CD4-positive, alpha-beta T cell treated with Interleukin-4 for 4 hours (primary cell): ENCODE data around the gene LEKR1.

ENCODE experiments used
- DNase-seq: peaks from one replicate; pipeline ENCODE4 v3.0.0-alpha.2; 2020

LEKR1 gene

GRCh38 chr3:157086060-157086750, 260.1 kb downstream of the LEKR1 start:
- DNase-seq: no peak

GRCh38 chr3:157086775-157087174, 260.6 kb downstream of the LEKR1 start:
- DNase-seq: no peak

GRCh38 chr3:157087373-157087772, 261.2 kb downstream of the LEKR1 start:
- DNase-seq: no peak

- DNase-seq: no peak
Observed at GRCh38 chr3:157087780-157088600, 261.8 kb downstream of the LEKR1 start.

- peak; percentile 95 for DNase-seq
Observed at GRCh38 chr3:157088601-157089454, 262.7 kb downstream of the LEKR1 start.

- DNase-seq: peak; percentile 32
Observed at GRCh38 chr3:157089455-157090221, 263.5 kb downstream of the LEKR1 start.

GRCh38 chr3:157091083-157091833, 265.1 kb downstream of the LEKR1 start:
- DNase-seq: no peak

GRCh38 chr3:157092230-157092629, 266.1 kb downstream of the LEKR1 start:
- DNase-seq: no peak

- DNase-seq: no peak
Observed at GRCh38 chr3:157093096-157093495, 266.9 kb downstream of the LEKR1 start.

GRCh38 chr3:157094301-157094700, 268.1 kb downstream of the LEKR1 start:
- DNase-seq: no peak

- no peak for DNase-seq
Observed at GRCh38 chr3:157094751-157095480, 268.8 kb downstream of the LEKR1 start.
